BJ (cell line): ENCODE measurements around the gene SPIC. TPM values are rescaled to one million over a fixed set of nuclear protein-coding genes. Genes with fewer than 3 reads are reported as not detected.

Experiments used
- CTCF ChIA-PET: fragments of 350-600 bp; formaldehyde crosslinking; extraction: SDS; loops from one replicate; lab custom pipeline; 2021; ENCODE audit warnings: antibody characterized with exemption, inconsistent platforms; lab: Yijun Ruan, JAX
- POLR2A ChIA-PET: fragments of 300-600 bp; sonication (Branson Sonifier 250); formaldehyde crosslinking; extraction: SDS; loops from one replicate; lab custom pipeline; 2021; ENCODE audit warnings: antibody characterized with exemption; lab: Charles Lee
- DNase-seq: peaks from one replicate; pipeline ENCODE4 v3.0.0-alpha.2; 2011; ENCODE audit warnings: low read depth
- H3K27me3 ChIP-seq: 2 replicates; pipeline ENCODE4 v1.6.0; 2011; ENCODE audit warnings: low read length; ENCODE audit not compliant: control insufficient read depth, insufficient read depth
- H3K36me3 ChIP-seq: 2 replicates; pipeline ENCODE4 v1.5.1; 2011; ENCODE audit warnings: low read length; ENCODE audit not compliant: control insufficient read depth, insufficient read depth
- H3K4me3 ChIP-seq: 2 replicates; pipeline ENCODE4 v1.5.1; 2011; ENCODE audit warnings: low read depth, mild to moderate bottlenecking, control low read depth, low read length
- polyA plus RNA-seq: library from polyadenylated mRNA; depleted of rRNA; stranded (reverse); fragments of >200 nt; gene quantifications from 2 replicates; pipeline ENCODE4 v1.2.3, GENCODE V29; 2011
- TF ChIP-seq, protein P1 (sequence below): IDR thresholded peaks from 2 replicates; pipeline ENCODE4 v1.5.1; 2011; ENCODE audit warnings: low read depth, mild to moderate bottlenecking, control low read depth, inconsistent platforms, low read length, moderate library complexity; ENCODE audit not compliant: insufficient read depth

SPIC gene
- polyA plus RNA-seq, 1 experiment = not detected

DNA sequence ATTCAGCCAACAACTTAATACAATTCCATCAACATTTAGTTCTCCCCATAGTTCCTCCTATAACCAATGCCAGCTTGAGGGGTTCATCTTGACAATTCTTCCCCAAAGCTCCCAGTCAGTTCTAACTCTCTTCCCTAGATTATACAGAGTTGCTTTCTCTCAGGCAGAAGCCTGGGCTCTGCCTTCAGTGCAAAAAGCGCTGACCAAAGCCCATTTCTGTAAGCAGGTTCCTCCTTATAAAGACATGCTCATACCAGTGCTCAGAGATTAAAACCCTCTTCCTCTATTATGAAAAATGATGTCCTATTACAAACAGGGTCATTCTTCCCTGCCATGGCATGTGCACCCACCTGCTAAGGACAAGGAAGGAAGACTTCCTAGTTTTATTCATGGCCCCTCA, 16.2 kb downstream of the SPIC start:
- H3K27me3 ChIP-seq = no peaks in the 10 kb centered on the region

DNA sequence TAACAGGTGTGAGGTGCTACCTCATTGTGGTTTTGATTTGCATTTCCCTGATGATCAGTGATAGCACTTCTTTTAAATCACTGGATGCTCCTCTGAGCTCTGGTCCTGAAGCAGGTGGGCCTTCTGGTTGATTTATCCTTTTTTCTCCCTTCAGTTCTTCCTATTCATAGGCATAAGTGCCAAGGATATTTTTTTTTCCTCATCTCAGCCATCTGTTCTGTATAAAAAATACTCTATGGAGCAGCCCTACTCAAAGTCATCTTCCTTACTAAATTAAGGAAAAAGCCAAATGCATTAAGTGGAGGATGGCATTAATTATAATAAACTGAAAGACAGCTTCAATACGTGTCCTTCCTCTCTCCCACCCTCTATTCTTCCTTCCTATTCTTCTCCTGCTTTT, 18.4 kb downstream of the SPIC start:
- POLR2A ChIA-PET = no interaction called here
- Histone ChIP-seq H3K4me3 (no peak overlapping the region), H3K36me3 (no peaks in the 10 kb centered on the region), H3K27me3 (no peaks in the 10 kb centered on the region)
- CTCF ChIA-PET = no interaction called here
- no peak for DNase-seq
- TF ChIP-seq, protein P1, sequence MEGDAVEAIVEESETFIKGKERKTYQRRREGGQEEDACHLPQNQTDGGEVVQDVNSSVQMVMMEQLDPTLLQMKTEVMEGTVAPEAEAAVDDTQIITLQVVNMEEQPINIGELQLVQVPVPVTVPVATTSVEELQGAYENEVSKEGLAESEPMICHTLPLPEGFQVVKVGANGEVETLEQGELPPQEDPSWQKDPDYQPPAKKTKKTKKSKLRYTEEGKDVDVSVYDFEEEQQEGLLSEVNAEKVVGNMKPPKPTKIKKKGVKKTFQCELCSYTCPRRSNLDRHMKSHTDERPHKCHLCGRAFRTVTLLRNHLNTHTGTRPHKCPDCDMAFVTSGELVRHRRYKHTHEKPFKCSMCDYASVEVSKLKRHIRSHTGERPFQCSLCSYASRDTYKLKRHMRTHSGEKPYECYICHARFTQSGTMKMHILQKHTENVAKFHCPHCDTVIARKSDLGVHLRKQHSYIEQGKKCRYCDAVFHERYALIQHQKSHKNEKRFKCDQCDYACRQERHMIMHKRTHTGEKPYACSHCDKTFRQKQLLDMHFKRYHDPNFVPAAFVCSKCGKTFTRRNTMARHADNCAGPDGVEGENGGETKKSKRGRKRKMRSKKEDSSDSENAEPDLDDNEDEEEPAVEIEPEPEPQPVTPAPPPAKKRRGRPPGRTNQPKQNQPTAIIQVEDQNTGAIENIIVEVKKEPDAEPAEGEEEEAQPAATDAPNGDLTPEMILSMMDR = no peak

More for the DNA sequence above, 16.2 kb downstream of the SPIC start:
- ChIA-PET POLR2A (no interaction called here), CTCF (no interaction called here)
- Histone ChIP-seq H3K36me3 (no peaks in the 10 kb centered on the region), H3K4me3 (no peak overlapping the region)
- DNase-seq = no peak
- TF ChIP-seq, protein P1 = no peak

DNA sequence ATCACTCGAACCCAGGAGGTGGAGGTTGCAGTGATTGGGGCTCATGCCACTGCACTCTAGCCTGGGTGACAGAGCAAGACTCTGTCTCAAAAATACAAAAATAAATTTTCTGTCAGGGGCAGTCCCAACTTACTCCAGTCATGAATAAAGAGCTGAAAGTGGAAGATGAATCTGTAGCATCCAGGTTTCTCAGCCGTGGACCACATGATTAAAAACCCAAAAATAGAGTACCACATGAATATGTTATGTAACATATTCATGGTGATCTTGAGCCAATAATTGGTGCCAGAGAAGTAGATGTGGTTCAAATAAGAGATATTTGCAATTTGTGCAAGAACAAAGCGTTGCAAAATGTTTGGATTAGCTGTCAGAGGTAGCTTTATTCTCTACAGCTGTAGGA, 23.1 kb downstream of the SPIC start:
- Histone ChIP-seq H3K27me3 (no peaks in the 10 kb centered on the region), H3K36me3 (no peaks in the 10 kb centered on the region), H3K4me3 (no peak overlapping the region)
- TF ChIP-seq, protein P1 = no peak
- no peak for DNase-seq
- ChIA-PET POLR2A (no interaction called here), CTCF (no interaction called here)

DNA sequence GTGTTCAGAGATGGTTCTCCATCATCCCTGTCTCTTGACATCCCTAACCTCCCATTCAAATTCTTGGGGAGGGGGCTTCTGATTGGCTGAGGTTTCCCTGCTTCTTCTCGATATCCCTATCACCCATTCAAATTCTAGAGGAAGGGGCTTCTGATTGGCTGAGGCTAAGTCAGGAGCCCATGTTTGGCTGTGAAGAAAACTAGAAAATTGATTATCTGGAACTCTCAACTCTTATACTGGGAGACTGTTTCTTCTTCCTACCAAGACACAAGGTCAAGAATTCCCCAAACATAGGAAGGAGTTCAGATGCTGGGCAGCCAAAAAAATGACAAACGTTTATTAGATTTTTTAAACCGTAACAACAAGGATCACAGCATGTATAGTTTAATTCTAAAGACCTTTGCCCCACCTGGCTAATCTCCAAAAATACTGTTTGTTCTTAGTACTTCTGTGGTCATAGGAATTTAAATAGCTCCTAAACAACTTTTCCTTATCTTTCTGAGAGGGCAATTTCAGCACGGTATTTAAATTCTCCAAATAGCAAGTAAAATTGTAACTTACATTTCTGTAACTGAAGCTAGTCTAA, 26.4 kb downstream of the SPIC start:
- no peaks in the 10 kb centered on the region for H3K27me3 ChIP-seq
- DNase-seq = no peak
- no peaks in the 10 kb centered on the region for H3K36me3 ChIP-seq
- ChIA-PET CTCF (interaction anchor here (1.2 kb wide), 1 partner anchor 11 kb away, joined by 3 read pairs; no protein-coding TSS in a partner anchor), POLR2A (no interaction called here)
- H3K4me3 ChIP-seq = no peak overlapping the region
- TF ChIP-seq, protein P1 = no peak

DNA sequence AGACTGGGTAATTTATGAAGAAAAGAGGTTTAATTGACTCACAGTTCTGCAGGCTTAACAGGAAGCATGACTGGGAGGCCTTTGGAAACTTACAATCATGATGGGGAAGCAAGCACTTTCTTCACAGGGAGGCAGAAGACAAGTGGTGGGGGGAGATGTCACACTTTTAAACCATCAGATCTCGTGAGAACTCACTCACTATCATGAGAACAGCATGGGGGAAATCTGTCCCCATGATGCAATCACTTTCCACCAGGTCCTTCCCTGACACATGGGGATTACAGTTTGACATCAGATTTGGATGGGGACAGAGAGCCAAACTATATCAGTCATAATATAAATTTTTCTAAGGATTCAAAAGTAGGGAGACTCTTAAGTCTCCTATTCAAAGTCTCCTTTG, 46.0 kb downstream of the SPIC start:
- Histone ChIP-seq H3K27me3 (no peaks in the 10 kb centered on the region), H3K4me3 (no peak overlapping the region), H3K36me3 (no peaks in the 10 kb centered on the region)
- ChIA-PET CTCF (no interaction called here), POLR2A (no interaction called here)
- TF ChIP-seq, protein P1 = no peak
- no peak for DNase-seq
